Measurements from ENCODE around the gene CMTR1. TPM values are rescaled to one million over a fixed set of nuclear protein-coding genes. Genes with fewer than 3 reads are reported as not detected.

CMTR1 gene
- total RNA-seq, 1 experiment from 2014 or later, result 28.7 TPM

DNA sequence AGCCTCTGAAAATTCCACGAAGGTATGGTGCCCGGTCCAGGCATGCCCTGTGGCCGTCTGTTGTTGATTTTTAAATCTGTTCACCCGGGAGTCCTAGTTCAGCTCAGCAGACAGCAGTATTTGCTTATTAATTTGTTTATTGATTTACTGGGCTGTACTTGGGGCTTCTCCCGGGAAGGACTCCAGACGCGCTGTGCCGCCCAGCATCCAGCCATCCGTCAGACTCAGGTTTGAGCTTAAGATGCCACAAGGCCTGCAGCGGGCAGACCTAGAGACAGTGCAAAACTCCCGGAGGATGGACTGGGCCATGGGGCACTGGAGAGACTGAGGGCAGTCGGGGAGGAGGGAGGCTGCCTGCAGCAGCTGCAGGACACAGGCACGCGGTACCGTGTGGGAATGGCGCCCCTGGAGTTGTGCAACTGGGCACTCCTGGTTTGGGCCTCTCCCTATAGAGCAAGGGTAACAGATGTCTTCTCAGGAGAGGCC is 83.9 kb downstream of the CMTR1 start:
- ChIA-PET CTCF (no interaction called here), POLR2A (no interaction called here), RAD21 (ENCODE audit: low non-redundant PET in 1 of 2, low total read pairs in 2 of 2, uncharacterized antibody in 2 of 2, unreplicated experiment in 2 of 2) (no interaction called here)
- H3K4me1 ChIP-seq (ENCODE audit: control insufficient read depth in 1 of 2, insufficient read depth in 2 of 2, low read length in 2 of 2), result 0 out of 4 replicates have a peak, but pooled peaks cover 0 to 5% of the 10 kb centered on the region in 2 experiments
- H3K27ac ChIP-seq (ENCODE audit: low read depth, low read length), result no peak overlapping the region
- DNase-seq (ENCODE audit: low read depth, low spot score), result no peak
- ATAC-seq, result no peak
- no peak overlapping the region for H3K4me2 ChIP-seq (ENCODE audit: low read length)
- no peak overlapping the region for H3K4me3 ChIP-seq (replicated peaks in 1 of 2; ENCODE audit: low read depth in 1 of 2, low read length in 2 of 2)
- H3K9ac ChIP-seq (ENCODE audit: low read length), result no peak overlapping the region
- no peaks in the 10 kb centered on the region for H3K36me3 ChIP-seq (ENCODE audit: control insufficient read depth in 1 of 2, insufficient read depth in 2 of 2, low read length in 2 of 2)
- no peaks in the 10 kb centered on the region for H3K79me2 ChIP-seq (ENCODE audit: insufficient read depth, low read length)
- H3K9me2 ChIP-seq (ENCODE audit: insufficient read depth), result no peaks in the 10 kb centered on the region
- no peaks in the 10 kb centered on the region for H3K27me3 ChIP-seq (ENCODE audit: insufficient read depth, low read length)
- no peaks in the 10 kb centered on the region for H3K9me3 ChIP-seq (ENCODE audit: control insufficient read depth in 1 of 2, insufficient read depth in 1 of 2, low read depth in 1 of 2, low read length in 2 of 2)
- intact Hi-C loops (cut with micrococcal nuclease), result no loop called here
- no peak overlapping the region for H2AFZ ChIP-seq (ENCODE audit: low read depth, low read length, poor library complexity, severe bottlenecking)
- BruUV-seq (replicated peaks), result no TSS peak
- no peaks in the 10 kb centered on the region for H4K20me1 ChIP-seq (ENCODE audit: insufficient read depth)
- TF ChIP-seq, protein P1, sequence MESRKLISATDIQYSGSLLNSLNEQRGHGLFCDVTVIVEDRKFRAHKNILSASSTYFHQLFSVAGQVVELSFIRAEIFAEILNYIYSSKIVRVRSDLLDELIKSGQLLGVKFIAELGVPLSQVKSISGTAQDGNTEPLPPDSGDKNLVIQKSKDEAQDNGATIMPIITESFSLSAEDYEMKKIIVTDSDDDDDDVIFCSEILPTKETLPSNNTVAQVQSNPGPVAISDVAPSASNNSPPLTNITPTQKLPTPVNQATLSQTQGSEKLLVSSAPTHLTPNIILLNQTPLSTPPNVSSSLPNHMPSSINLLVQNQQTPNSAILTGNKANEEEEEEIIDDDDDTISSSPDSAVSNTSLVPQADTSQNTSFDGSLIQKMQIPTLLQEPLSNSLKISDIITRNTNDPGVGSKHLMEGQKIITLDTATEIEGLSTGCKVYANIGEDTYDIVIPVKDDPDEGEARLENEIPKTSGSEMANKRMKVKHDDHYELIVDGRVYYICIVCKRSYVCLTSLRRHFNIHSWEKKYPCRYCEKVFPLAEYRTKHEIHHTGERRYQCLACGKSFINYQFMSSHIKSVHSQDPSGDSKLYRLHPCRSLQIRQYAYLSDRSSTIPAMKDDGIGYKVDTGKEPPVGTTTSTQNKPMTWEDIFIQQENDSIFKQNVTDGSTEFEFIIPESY (IDR thresholded peaks at IDR 0.05; ENCODE audit: extremely low read depth, insufficient replicate concordance, low read length), result no peak
- TF ChIP-seq RAD21 (IDR thresholded peaks at IDR 0.05; ENCODE audit: low read depth) (no peak), ATF3 (IDR thresholded peaks at IDR 0.05) (no peak), ZNF274 (IDR thresholded peaks at IDR 0.05; ENCODE audit: low read depth, low read length) (no peak), CTCF (IDR thresholded peaks at IDR 0.05 in 2 of 3, conservative IDR thresholded peaks at IDR 0.05 in 1 of 3; ENCODE audit: borderline replicate concordance in 1 of 3, insufficient read depth in 1 of 3, low read depth in 2 of 3, low read length in 2 of 3) (no peak), ELF1 (IDR thresholded peaks at IDR 0.05; ENCODE audit: borderline replicate concordance, low read depth) (no peak), POLR2AphosphoS5 (IDR thresholded peaks at IDR 0.05; ENCODE audit: low read depth, low read length) (no peak)

All from HCT116 (cell line).